ENCODE data around the gene SLC7A14.

SLC7A14 gene

DNA sequence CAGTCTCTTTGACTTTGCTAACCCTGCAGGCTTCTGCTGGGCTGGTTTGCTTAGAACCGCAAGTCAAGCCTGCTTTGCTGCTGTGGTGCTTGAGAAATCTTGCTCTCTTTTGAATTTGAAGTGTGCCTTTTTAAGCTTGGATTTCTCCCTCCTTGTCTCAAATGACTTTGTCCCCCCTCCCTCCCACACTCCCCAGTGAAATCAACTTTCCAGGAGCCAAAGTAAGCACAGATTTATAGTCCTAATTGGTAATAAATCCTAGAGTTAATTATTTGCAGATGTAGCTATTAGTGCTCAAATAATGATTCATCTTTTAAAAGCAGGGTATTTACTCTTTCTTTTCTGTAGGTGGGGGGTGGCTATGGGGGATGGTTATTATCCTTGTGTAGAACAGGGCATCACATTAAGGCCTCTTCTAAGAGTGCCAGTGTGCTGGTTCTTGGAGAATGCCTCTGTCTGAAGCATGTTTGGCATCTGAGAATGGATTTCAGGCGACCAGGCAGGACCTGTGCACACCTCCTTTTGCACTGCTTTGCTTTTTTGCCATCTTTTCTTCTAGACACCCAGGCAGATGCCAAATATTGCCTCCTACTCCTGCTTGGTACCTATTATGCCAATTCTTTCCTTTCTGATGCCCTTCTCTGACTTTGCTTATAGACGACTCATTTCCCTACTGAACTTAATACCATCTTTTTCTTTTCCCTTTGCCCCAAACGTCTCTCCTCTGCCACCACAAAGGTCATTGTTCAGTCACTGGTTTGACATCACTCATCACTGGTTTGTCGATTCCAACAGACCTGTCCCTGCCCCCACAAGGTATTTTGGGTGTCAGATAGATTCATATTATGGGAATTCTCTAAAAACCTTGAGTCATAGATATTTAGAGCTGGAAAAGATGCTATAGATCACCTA lies 116.5 kb downstream of the SLC7A14 start:
- FAIRE-seq = peak; percentile 90

DNA sequence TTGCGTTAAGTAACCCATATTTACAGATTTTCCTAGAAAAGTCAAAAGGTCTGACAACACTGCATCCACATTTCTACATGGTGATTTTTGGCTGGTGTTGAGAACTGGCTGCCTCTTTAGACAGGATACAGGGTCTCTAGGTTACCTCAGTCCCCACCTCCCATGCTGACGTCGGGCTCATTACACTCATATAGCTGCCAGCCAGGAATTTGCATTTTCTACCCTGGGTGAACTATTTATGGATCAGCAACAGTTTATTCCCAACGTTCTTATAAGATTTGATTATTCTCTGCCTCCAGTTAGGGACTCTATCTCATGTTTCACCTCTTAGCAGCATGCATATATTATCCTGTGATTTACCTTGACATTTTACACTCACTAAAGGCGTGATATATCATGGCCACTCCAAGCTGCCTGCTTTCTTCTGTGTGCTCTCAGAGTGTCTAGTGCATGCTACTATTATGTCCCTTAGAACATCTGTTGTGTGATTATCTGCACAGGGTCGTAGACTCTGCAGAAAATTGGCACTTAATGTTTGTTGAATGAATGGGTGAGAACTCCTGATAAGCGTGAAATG lies 118.2 kb downstream of the SLC7A14 start:
- FAIRE-seq = no peak

DNA sequence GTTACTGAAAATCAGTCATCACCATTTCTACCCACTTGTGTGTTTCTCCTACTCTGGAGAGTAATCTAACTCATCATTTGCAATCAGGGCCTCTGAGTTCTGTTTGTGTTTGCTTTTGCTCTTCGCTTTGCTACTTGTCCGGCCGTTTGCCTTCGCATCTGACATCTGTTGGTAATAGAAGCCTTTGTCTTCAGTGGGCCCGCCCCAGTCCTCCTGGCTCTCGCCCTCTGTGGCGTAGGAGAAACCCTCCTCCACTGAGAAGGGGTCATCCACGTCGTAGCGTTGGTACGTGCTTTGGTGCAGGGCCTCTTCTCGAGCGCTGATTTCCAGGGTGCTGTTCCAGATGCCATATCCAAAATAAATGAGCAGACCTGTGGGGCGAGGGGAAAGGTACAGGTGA lies 118.9 kb downstream of the SLC7A14 start:
- no peak for FAIRE-seq

DNA sequence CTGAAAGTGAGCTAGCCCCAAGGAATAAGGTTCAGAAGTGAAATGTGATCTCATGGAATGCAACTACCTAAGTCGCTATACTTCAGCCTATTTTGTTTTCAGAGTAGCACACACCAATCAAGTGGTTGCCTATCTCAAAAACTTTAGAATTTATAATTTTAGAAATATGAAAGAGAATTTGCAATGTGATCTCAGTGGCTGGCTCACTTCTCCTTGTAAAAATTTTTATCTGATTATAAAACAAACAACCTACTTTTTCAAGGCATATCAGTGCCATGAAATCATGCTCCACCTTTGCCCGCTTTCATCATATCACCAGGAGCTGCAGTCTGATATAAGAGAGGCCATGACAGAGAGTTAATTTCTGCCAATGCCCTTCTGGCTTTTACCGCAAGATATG lies 119.9 kb downstream of the SLC7A14 start:
- no peak for FAIRE-seq

DNA sequence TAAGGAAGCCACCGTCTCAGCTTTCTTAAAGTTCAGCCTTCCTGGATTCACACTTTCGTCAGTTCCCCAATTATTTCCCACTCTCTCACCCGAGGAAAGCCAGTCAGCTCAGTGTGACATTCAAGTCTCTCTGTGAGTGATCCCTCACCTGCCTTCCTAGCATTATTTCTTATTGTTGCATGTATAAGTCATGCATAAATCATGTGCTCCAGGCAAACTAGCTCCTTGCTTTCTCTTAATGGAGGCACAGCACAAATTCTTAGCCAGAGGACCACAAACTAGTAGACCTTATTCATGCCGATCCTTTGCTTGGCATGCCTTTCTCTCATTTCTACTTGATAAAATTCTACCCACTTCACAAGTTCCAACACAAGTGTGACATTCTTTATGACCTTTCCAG lies 122.9 kb downstream of the SLC7A14 start:
- FAIRE-seq = no peak

DNA sequence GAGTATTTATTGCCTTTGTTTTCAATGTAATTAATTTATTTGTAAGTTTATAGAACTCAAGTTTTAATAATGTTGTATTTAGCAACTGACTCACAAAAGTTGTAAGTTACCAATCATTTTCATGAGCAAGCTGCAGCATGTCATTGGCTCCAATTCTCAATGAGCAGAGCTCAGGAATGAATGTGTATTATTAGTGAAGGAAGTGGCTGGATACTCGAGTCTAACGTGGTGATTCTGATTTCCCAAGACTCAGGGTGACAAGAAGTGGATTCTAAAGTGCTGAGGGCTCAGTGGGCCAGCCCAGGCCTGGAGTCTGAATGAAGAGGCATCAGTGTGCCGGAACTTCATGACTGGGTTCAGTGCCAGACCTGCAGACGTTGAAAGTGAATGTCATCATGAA lies 127.6 kb downstream of the SLC7A14 start:
- no peak for FAIRE-seq

DNA sequence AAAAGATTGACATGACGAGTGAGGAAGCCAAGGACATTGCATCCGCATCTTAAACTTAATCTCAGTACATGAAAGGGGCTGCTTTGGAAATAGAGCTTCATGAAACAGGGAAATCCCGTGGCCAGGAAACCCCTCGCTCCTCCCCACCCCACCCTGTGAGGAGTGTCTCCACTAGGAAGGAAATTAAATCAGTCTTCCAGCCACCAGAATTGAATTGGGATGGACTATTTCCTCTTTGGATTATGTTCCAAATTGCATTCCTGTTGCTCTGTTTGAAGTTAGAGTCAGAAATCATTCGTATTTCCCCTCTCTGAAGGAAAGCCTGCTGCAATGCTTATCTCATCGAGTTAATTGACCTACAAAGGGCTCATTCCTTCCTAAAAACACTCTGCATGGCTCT lies 131.4 kb downstream of the SLC7A14 start:
- FAIRE-seq = no peak

DNA sequence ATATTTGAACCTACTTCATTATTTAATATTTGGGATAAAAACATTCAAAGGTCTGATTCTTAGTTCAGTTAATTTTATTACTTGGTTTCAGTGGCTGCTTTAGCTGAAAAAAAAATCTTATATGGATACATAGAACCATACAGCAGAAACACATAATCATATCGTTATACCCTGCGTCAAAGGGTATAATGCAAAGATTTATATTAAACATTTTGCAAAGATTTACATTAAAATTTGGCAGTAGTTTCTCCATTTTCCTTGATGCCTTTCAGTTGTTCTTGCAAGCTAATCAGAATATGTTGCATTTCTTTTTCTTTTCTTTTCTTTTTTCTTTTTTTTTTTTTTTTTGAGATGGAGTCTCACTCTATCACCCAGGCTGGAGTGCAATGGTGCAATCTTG lies 135.8 kb downstream of the SLC7A14 start:
- no peak for FAIRE-seq

DNA sequence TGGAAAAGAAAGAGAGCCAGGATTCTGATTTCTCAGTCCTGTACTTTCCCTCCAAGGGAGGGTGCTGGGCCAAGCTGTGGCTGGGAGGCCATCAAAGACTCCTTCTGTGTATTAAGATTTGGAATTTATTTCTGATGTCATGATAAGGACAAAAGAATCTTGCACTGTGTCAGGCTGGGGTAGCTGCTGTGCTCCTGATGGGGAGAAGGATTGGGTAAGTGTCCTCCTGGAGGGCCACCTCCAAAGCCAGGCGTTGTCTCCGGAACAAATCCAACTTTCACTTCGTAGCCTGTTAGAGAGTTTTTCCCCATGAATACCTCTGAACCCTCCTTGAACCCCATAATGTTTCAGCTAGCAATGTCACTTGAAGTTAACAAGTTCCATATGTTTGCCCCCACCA lies 137.3 kb downstream of the SLC7A14 start:
- no peak for FAIRE-seq

DNA sequence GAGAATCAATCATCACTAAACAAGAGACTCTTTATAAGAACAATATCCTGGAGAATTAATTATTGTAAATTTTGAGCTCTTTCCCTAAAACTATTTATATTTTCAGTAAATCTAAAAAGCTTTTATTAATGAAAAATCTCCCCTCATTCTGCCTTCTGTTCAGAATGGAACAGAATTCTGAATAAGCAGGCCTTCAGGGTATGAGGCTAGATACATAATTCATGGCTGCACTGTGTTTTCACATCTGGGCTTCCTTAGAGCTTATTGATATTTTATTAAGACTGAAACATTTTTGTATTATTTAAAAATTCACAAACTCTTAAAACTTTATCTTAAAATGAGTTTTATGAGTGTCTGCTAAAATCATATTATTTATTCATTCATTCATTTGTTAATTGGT lies 142.4 kb downstream of the SLC7A14 start:
- FAIRE-seq = no peak

DNA sequence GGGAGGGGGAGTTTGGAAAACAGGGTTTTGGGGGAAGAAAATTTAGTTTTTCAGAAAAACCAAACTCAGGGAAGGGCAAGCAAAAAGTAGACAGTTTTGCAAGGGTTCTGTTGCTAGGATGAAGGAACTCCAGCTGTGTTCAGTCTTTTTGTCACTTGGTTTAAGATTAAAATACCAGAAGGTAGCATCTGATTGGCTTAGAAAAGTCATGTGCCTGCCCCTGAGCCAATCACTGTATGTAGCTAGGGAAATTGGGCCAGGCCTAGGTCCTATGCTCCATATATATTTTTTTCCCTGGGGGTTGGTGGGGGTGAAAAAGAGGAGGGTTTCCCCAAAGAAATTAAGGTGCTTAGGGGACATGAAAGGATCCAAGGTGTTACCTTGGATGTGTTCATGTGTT lies 142.9 kb downstream of the SLC7A14 start:
- no peak for FAIRE-seq

DNA sequence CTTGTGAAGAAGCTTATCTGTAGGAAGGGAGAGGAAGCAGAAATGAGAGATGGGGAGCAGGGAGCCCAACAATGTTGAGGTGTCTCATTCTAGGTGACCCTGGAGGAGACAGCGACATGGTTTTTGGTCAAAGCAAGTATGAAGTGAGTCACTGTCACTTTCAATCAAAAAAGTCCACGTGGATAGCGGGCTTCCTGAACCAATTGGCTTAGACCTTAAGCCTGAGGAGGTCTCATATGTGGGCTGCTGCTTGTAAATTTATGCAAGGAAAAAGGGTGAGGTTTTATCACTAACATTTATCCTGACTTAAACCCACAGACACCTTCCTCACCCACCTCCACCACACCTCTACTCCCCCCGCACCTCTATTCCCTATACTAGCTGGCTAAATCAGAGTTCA lies 144.5 kb downstream of the SLC7A14 start:
- FAIRE-seq = no peak

DNA sequence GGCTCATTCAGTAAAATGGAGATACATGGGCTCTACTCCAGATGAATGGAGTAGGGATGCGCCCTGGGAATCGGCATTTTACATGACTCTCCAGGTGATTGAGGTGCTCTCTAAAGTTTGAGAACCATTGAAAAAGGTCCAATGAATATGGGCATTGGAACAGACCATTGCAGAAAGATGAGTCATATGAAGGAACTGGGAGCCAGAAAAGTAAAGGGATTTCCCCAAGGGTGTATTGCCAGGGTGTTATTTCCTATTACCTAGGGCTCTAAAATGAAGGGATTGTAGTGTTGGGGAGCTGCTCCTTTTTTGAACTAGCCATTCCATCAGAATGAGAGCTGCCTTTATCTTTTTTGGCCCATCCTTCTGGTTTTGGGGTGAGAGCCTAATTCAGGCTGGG lies 145.5 kb downstream of the SLC7A14 start:
- no peak for FAIRE-seq

DNA sequence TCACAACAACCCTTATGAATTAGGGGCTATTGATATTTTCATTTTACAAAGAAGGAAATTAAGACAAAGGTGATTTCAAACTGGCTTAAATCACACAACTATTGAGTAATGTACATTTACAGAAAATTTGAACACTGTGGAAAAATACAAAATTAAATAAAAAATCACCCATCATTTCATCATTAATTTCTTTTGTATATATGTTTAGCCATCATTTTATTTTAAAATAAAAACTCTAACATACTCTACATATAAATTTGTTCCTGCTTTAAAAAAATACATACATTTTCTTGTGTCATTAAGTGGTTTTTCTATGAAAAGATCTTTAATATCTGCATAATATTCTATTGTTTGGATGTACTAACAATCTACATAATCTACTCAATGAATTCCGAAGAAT lies 147.0 kb downstream of the SLC7A14 start:
- no peak for FAIRE-seq

DNA sequence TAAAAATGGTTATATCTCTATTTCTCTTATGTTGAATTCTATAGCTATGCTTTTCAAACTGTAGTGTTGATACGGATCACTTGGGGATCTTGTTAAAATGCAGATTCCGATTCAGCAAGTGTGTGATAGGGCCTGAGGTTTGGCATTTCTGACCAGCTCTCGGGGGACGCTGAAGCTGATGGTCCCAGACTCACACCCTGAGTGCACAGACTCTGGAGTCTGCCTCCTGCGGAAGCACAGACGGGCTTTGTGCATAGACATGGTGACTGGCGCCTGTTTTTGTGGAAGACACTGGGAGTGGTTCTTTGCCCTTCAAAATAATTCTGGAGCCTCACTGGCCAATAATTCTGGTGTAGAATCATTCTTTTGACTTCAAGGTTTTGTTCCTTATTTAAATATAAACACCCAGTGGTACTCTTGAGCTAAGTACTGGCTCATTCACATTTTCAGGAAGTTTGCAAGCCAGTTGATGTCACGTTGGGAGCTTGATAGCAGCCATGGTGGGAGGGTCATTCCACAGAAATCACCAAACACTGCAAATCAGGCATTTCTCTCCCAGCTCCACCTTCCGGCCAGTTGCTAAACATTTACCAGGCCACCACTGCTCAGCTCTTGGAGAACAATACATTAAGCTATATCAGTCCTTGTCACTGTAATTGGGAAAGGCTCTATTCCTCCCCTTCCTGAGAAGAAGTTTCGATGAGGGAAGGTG lies 148.0 kb downstream of the SLC7A14 start:
- no peak for FAIRE-seq

DNA sequence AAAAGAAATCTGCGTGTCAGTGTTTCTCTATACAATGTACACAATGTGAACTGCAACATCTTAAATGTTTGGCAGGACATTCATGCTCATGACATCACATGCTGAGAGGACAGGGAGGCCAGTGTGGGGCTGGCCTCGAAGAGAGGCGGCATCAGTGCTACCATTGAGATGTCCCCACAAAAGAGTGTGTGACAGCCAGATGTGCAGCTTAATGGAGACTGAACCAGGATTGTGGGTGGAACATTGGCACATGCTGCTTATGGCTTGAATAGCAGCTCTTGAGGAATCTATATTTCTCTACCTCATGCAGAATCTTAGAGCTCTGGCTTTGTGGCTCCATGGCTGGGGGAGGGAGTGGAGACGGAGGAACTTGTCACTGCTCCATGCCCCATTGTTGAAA lies 148.7 kb downstream of the SLC7A14 start:
- no peak for FAIRE-seq

DNA sequence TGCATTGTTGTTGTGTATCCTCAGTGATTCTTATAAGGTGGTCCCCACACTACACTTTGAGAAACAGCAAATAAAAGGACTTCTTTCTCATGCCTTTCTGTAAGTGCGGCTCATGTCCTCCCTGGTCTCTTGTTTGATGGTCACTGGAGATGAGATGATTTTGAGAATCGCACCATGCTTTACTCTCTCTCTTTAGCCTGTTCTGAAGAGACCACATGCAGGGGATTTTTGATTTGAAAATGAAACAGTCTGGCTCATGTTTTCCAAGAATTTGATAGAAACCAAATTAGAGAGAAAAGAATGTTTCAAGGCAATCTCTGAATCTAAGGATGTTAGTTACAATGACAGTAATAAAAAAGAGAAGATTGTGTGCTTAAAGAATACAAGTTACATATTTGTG lies 149.2 kb downstream of the SLC7A14 start:
- no peak for FAIRE-seq

DNA sequence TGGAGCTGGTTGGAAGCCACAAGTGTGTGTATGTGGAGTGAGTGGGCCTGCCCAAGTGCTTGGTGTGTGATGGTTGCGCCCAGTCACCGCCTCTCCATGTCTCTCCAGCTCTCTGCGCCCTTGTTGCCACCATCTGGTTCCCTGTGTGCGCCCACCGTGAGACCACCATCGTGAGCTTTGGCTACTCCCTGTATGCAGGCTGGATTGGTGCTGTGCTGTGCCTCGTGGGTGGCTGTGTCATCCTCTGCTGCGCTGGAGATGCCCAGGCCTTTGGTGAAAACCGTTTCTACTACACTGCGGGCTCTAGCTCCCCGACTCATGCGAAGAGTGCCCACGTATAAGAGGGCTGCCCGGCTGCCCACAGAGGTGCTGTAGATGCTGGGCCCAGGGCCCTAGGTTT lies 153.5 kb downstream of the SLC7A14 start:
- no peak for FAIRE-seq

DNA sequence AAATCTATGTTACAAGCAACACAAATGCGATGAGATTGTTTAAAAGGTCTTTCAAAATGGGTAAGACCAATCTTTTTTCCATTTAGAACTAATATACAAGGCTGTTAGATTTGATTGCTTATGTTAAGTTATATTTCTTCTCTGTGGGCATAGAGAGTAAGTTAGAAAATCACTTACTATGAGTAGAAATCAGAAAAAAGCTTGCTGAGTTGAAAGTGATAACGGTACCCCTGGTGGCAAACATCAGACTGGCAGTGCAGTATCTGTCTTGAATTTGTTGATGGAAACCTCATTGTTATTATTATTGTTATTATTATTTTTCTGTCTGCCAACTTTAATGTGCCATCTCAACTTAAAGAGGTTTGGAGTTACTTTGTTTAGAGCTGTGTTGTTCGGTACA lies 154.8 kb downstream of the SLC7A14 start:
- FAIRE-seq = no peak

DNA sequence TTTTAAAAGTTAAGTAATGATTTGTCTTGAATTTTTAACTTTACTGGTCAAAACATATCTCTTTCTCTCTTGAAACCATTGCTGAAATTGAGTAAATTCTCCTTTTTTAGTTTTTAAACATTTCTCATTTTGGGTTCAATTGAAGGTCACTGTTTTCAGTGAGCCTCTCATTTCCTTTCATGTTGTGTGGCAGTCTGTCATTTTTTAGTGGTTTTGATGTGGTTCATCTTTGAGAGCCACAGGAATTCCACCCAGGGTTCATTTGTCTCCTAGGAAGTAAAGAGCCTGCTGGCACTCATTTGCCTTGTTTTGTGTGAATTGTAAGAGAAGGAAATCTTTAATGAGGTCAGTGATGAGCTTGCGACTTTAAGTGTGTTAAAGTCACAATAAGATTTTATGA lies 156.8 kb downstream of the SLC7A14 start:
- no peak for FAIRE-seq

DNA sequence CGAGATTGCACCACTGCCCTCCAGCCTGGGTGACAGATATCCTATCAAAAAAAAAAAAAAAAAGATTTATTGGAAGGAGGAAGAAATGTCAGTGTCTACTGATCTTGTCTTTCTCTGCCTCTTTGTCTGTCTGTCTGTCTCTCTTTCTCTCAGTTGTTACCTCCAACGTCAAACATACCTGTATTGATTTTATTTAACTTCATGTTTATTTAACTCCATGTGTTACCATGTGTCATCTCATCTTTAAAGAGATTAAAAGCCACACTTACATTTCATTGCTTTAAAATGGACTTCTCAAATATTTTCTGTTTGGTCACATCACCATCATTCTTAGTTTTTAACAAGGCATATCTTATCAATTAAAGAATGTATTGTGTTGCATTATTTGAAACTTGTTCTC lies 157.8 kb downstream of the SLC7A14 start:
- no peak for FAIRE-seq

DNA sequence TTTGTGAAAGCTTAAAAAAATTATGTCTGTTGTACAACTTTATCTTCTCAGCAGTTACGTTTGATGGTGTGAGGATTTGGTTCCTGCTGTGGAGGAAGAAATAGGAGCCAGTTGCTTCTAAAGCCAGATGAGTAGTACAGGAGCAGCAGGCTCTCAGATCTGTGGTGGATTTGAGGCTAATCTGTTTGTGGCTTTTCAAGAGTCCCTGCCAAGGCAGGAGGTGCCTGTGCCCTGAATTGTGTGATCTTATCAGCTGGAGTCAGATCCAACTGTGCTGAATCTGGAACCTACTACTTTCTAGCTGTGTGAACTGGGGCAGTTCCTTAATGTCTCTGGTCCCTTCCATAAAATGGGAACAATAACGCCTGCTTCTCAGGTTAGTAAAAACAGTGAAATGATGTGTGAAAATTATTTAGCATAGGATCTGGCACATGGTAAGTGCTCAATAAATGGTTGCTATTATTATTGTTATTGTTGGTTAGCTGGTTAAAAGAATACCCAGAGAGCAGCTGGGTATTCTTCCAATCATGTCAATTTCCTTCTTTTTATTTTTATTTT lies 159.6 kb downstream of the SLC7A14 start:
- no peak for FAIRE-seq

DNA sequence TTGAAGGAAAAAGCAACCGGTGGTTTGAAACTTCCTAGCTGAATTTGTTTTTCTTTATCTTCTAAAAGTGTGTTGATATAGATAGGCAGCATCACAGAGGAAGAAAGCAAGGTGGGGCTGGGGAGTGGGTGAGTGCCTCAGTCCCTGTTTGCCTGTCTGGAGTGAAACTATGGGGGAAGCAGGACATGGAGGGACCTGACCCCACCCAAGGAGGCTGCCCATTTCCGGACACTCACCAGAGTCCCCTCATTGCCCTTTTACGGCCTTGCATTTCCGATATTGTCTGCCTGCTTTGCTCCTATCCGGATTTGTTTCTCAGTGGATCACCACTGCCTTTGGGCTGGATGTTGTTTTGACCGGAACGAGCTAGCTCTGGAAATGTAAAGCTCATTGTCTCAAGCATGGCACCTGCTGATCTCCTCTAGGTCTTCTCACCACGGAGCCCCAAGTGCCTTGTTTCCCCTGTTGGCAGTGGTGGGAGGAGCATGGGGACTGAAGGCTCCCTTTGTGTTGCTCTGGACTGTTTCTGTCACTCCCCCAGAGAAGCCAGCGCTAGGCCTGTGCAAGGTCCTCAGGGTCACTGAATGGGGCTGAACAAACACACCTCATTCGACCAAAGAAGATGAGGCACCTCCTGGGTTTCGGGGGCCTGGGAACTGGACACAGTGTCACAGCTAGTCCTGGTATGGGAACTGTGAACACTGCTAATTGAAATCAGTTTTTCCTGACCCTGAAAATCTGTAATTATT lies 160.2 kb downstream of the SLC7A14 start:
- FAIRE-seq = no peak
